ENCODE data around the gene HAGH. TPM values are rescaled to one million over a fixed set of nuclear protein-coding genes. Genes with fewer than 3 reads are reported as not detected.

Gene HAGH
- total RNA-seq, 5 donors from 2014 or later (not counting 1 experiment from before 2014, with no cell fraction given) = 37.6 to 102 (median 70.7) TPM

DNA sequence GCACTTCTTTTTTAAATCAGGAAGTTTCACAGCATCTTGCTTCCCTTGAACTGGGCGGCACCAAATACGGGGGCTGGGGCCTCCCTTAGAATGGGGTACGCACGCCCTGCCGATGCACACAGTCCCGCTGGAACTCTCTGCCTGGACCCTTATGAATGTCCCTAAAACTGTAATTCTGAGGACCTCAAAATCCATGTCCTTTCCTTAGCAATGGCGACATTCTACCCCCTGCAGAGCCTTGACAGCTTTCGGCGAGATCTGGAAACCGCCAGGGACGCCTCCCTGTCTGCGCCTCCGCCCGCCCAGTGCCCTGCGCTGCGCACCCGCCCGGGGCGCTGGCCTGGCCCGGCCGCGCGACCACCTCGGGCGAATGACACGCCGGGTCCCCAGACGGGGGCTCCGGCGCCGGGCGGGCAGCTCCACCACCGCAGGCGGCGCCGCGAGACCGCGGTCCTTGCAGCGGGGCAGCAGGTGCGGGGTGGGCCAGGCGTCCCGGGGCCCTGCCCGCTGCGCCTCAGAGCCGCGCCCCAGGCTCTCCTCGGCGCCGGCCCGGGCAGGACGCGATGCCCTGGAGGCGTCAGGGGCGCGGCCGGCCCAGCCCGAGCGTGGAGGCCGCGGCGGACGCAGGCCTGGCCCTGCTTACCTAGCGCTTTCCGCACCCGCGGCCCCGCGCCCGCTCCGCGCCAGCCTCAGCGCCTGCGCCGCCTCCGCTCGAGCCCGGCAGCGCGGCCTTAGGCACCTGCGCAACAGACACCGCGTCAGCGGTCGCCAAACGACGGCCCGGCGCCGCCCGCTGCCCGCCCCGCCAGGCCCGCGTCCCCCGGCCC lies 548 bp downstream of the HAGH start:
- Histone ChIP-seq H3K4me3 (ENCODE audit: control insufficient read depth in 1 of 2, extremely low read depth in 1 of 2, low read length in 1 of 2) (peak overlapping the region; percentile 35 to 87), H3K27me3 (replicated peaks in 1 of 2; ENCODE audit: control insufficient read depth in 2 of 2, extremely low read depth in 1 of 2, insufficient read depth in 2 of 2, low read length in 1 of 2) (no peaks in the 10 kb centered on the region), H3K4me1 (ENCODE audit: control insufficient read depth in 1 of 2, extremely low read depth in 1 of 2, insufficient read depth in 2 of 2, low read length in 2 of 2) (peaks cover 10 to 55% of the 10 kb centered on the region in 2 experiments), H3K36me3 (ENCODE audit: control insufficient read depth in 2 of 2, extremely low read depth in 1 of 2, insufficient read depth in 1 of 2, low read length in 1 of 2) (peaks cover 13 to 18% of the 10 kb centered on the region in 2 donors), H3K9me3 (no peaks in the 10 kb centered on the region), H3K27ac (ENCODE audit: low read length) (peak overlapping the region; percentile 55)
- H3K36me3 Mint-ChIP-seq = no peaks in the 10 kb centered on the region
- WGBS (ENCODE audit: insufficient coverage) = under 1% methylated on average over 96 of the region's 96 CpGs
- H3K9me3 Mint-ChIP-seq = no peaks in the 10 kb centered on the region
- peak overlapping the region; percentile 81 to 90 (median 85) for H3K4me3 Mint-ChIP-seq
- peaks cover 32 to 55% (median 46%) of the 10 kb centered on the region in 3 donors for H3K4me1 Mint-ChIP-seq
- CTCF ChIA-PET = interaction anchor here in 1 of 2 donors (1.5 kb wide), 1 partner anchor 44 kb away, joined by 6 read pairs; the partner anchor contains the start of genes NUBP2 and SPSB3
- DNase-seq (peak in 33 of 35 experiments; percentile 15 to 89 (median 65)), ATAC-seq (replicated peaks in 1 of 4) (peak; percentile 78 to 79 (median 79))
- POLR2A ChIA-PET = interaction anchor here in 1 of 2 donors (0.7 kb wide), 1 partner anchor 1032 kb away, joined by 3 read pairs; no protein-coding TSS in a partner anchor
- H3K27ac Mint-ChIP-seq = peak overlapping the region; percentile 87 to 90
- H3K27me3 Mint-ChIP-seq = no peaks in the 10 kb centered on the region

DNA sequence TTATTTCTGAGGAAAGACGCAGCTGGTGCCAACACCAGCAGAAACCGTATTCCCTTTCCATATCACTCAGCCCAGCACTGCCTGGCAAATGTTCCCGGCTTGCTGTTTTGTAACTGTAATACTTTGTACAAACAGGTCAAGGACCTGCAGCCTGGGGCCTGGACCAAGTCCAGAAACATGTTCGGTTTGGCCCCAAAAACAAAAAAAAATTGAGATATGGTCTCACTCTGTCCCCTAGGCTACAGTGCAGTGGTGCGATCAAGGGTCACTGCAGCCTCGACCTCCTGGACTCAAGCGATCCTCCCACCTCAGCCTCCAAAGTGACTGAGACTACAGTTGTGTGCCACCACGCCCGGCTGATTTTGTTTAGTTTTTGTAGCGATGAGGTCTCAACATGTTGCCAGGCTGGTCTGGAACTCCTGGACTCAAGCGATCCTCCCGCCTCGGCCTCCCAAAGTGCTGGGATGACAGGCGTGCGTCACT lies 1.2 kb downstream of the HAGH start:
- H3K36me3 ChIP-seq (ENCODE audit: control insufficient read depth in 2 of 2, extremely low read depth in 1 of 2, insufficient read depth in 1 of 2, low read length in 1 of 2) = peaks cover 19 to 24% of the 10 kb centered on the region in 2 donors
- peak overlapping the region; percentile 35 to 51 for H3K4me3 ChIP-seq (ENCODE audit: control insufficient read depth in 1 of 2, extremely low read depth in 1 of 2, low read length in 1 of 2)
- H3K27ac ChIP-seq (ENCODE audit: low read length) = peak overlapping the region; percentile 55
- ATAC-seq (replicated peaks in 1 of 4) = no peak
- CTCF ChIA-PET = no interaction called here
- H3K4me1 ChIP-seq (ENCODE audit: control insufficient read depth in 1 of 2, extremely low read depth in 1 of 2, insufficient read depth in 2 of 2, low read length in 2 of 2) = peaks cover 10 to 57% of the 10 kb centered on the region in 2 experiments
- H3K4me3 Mint-ChIP-seq = peak overlapping the region; percentile 77 to 85 (median 81)
- no peak for DNase-seq
- H3K27ac Mint-ChIP-seq = peak overlapping the region; percentile 87 to 90
- no peaks in the 10 kb centered on the region for H3K9me3 ChIP-seq
- no peaks in the 10 kb centered on the region for H3K9me3 Mint-ChIP-seq
- H3K27me3 ChIP-seq (replicated peaks in 1 of 2; ENCODE audit: control insufficient read depth in 2 of 2, extremely low read depth in 1 of 2, insufficient read depth in 2 of 2, low read length in 1 of 2) = no peaks in the 10 kb centered on the region
- H3K27me3 Mint-ChIP-seq = no peaks in the 10 kb centered on the region
- 67% methylated on average over 12 of the region's 15 CpGs for WGBS (ENCODE audit: insufficient coverage)
- peaks cover 28 to 50% (median 46%) of the 10 kb centered on the region in 3 donors for H3K4me1 Mint-ChIP-seq
- no peaks in the 10 kb centered on the region for H3K36me3 Mint-ChIP-seq
- POLR2A ChIA-PET = no interaction called here

DNA sequence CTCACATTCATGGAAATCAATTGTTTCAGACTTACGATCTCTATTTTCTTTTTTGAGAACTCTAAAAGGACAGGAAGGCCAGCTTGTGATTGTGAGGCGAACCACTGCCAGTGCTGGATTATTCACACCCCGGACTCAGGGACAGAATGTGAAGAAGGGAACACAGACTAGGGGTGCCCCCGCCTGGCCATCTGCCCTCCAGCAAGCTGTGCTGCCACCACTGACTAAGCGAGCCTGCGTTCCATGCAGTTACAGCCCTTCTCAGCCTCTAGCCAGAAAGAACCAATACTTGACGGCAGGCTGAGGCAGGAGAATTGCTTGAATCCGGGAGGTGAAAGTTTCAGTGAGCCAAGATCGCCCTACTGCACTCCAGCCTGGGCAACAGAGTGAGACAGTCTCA lies 2.8 kb downstream of the HAGH start:
- ChIA-PET POLR2A (no interaction called here), CTCF (interaction anchor here in 1 of 2 donors (1.0 kb wide), 1 partner anchor 9 kb away, joined by 5 read pairs; no protein-coding TSS in a partner anchor)
- Mint-ChIP-seq H3K9me3 (no peaks in the 10 kb centered on the region), H3K27ac (peak overlapping the region in 1 of 2 donors; percentile 36), H3K36me3 (no peaks in the 10 kb centered on the region), H3K27me3 (no peaks in the 10 kb centered on the region), H3K4me3 (peak overlapping the region in 2 of 3 donors; percentile 77 to 81), H3K4me1 (peaks cover 16 to 37% (median 36%) of the 10 kb centered on the region in 3 donors)
- DNase-seq (no peak), ATAC-seq (replicated peaks in 1 of 4) (no peak)
- H3K4me1 ChIP-seq (ENCODE audit: control insufficient read depth in 1 of 2, extremely low read depth in 1 of 2, insufficient read depth in 2 of 2, low read length in 2 of 2) = peaks cover 10 to 54% of the 10 kb centered on the region in 2 experiments
- no peaks in the 10 kb centered on the region for H3K9me3 ChIP-seq
- no peaks in the 10 kb centered on the region for H3K27me3 ChIP-seq (replicated peaks in 1 of 2; ENCODE audit: control insufficient read depth in 2 of 2, extremely low read depth in 1 of 2, insufficient read depth in 2 of 2, low read length in 1 of 2)
- H3K27ac ChIP-seq (ENCODE audit: low read length) = no peak overlapping the region
- H3K36me3 ChIP-seq (ENCODE audit: control insufficient read depth in 2 of 2, extremely low read depth in 1 of 2, insufficient read depth in 1 of 2, low read length in 1 of 2) = peaks cover 31 to 40% of the 10 kb centered on the region in 2 donors
- no peak overlapping the region for H3K4me3 ChIP-seq (ENCODE audit: control insufficient read depth in 1 of 2, extremely low read depth in 1 of 2, low read length in 1 of 2)
- whole genome bisulfite sequencing (ENCODE audit: insufficient coverage) = 89% methylated on average over 7 of the region's 9 CpGs

DNA sequence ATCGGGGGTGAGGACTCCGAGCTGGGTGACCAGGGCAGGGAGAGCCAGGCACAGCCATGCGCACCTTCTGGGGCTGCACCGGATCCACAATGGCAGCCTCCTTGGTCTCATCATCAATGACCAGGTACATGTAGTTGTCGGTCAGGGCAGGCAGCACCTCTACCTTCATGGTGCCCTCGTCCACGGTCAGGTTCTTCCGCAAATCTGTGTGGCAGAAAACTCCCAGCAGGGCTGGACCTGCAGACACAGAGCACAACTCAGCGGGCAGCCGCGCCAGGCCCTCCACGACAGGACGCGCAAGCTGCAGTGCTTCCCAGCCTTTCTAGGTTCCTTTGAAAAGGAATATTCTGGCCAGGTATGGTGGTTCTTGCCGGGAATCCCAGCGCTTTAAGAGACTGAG lies 3.8 kb downstream of the HAGH start:
- Mint-ChIP-seq H3K4me1 (peaks cover 15 to 28% (median 28%) of the 10 kb centered on the region in 3 donors), H3K9me3 (no peaks in the 10 kb centered on the region), H3K36me3 (no peaks in the 10 kb centered on the region), H3K4me3 (no peak overlapping the region), H3K27me3 (no peaks in the 10 kb centered on the region), H3K27ac (no peak overlapping the region)
- no peak overlapping the region for H3K4me3 ChIP-seq (ENCODE audit: control insufficient read depth in 1 of 2, extremely low read depth in 1 of 2, low read length in 1 of 2)
- H3K27me3 ChIP-seq (replicated peaks in 1 of 2; ENCODE audit: control insufficient read depth in 2 of 2, extremely low read depth in 1 of 2, insufficient read depth in 2 of 2, low read length in 1 of 2) = no peaks in the 10 kb centered on the region
- CTCF ChIA-PET = interaction anchor here in 1 of 2 donors (0.6 to 1.0 kb wide), 3 partner anchors 8 to 660 kb away, joined by 4 to 5 read pairs (median 4); no protein-coding TSS in a partner anchor
- H3K36me3 ChIP-seq (ENCODE audit: control insufficient read depth in 2 of 2, extremely low read depth in 1 of 2, insufficient read depth in 1 of 2, low read length in 1 of 2) = peaks cover 31 to 49% of the 10 kb centered on the region in 2 donors
- peaks cover 7 to 50% of the 10 kb centered on the region in 2 experiments for H3K4me1 ChIP-seq (ENCODE audit: control insufficient read depth in 1 of 2, extremely low read depth in 1 of 2, insufficient read depth in 2 of 2, low read length in 2 of 2)
- H3K27ac ChIP-seq (ENCODE audit: low read length) = no peak overlapping the region
- ATAC-seq (replicated peaks in 1 of 4) (no peak), DNase-seq (no peak)
- POLR2A ChIA-PET = no interaction called here
- 96% methylated on average over 8 of the region's 16 CpGs for WGBS (ENCODE audit: insufficient coverage)
- no peaks in the 10 kb centered on the region for H3K9me3 ChIP-seq

DNA sequence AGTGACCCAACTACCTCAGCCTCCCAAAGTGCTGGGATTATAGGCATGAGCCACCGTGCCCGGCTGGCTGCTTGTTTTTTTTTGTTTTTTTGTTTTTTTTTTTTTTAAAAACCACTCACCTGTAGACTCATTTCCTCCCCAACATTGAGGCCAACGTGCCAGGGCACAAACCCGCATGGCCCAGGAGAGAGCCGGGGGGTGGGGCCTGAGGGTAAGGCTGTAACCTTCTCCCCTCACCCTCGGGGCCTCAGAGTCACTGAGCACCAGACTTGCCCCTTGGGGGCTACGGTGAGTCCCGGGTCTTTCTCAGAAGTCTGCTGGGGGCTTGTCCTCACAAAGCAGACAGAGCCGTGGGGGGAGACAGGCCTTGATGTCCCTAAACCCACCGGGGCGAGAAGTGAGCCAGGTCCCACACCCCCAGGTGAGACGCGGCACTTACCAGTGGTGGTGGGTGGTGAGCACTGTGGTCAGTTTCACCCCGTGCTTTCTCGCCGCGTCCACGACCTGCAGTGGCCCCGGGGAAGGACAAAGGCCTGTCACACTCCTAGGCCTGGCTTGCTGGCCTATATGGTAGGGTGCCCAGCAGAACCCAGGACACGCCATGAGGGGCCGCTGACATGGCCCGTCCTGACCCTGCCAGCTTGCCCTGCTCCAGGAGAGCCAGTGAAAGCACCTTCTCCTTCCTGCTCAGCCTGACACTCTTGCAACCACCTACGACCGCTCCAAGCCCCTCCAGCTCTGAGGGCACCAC lies 4.6 kb downstream of the HAGH start:
- no peaks in the 10 kb centered on the region for H3K9me3 Mint-ChIP-seq
- peaks cover 7 to 22% (median 21%) of the 10 kb centered on the region in 3 donors for H3K4me1 Mint-ChIP-seq
- DNase-seq (no peak), ATAC-seq (replicated peaks in 1 of 4) (no peak)
- peaks cover 31 to 57% of the 10 kb centered on the region in 2 donors for H3K36me3 ChIP-seq (ENCODE audit: control insufficient read depth in 2 of 2, extremely low read depth in 1 of 2, insufficient read depth in 1 of 2, low read length in 1 of 2)
- no peak overlapping the region for H3K27ac ChIP-seq (ENCODE audit: low read length)
- H3K27me3 ChIP-seq (replicated peaks in 1 of 2; ENCODE audit: control insufficient read depth in 2 of 2, extremely low read depth in 1 of 2, insufficient read depth in 2 of 2, low read length in 1 of 2) = no peaks in the 10 kb centered on the region
- H3K4me3 ChIP-seq (ENCODE audit: control insufficient read depth in 1 of 2, extremely low read depth in 1 of 2, low read length in 1 of 2) = no peak overlapping the region
- H3K9me3 ChIP-seq = no peaks in the 10 kb centered on the region
- no peak overlapping the region for H3K27ac Mint-ChIP-seq
- no peaks in the 10 kb centered on the region for H3K27me3 Mint-ChIP-seq
- CTCF ChIA-PET = no interaction called here
- H3K4me3 Mint-ChIP-seq = no peak overlapping the region
- POLR2A ChIA-PET = no interaction called here
- H3K36me3 Mint-ChIP-seq = no peaks in the 10 kb centered on the region
- H3K4me1 ChIP-seq (ENCODE audit: control insufficient read depth in 1 of 2, extremely low read depth in 1 of 2, insufficient read depth in 2 of 2, low read length in 2 of 2) = peaks cover 3 to 43% of the 10 kb centered on the region in 2 experiments
- WGBS (ENCODE audit: insufficient coverage) = 95% methylated on average over 16 of the region's 24 CpGs

DNA sequence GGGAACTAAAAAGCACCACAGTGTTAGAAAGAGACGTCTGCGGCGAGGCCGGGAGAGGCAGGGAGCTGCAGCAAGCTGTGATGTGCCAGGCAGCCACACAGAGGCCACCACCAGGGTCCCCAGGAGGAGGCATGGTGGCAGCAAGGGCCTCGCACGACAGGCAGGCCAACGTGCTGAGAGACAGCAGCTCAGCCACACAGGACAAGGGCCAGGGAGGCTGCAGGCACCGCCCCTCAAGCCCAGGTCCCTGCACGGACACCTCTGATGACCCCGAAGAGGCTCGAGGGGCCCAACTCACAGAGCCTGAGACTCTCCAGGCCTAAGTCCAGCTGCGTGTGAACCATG lies 5.7 kb downstream of the HAGH start:
- ChIA-PET POLR2A (no interaction called here), CTCF (no interaction called here)
- Histone ChIP-seq H3K27me3 (replicated peaks in 1 of 2; ENCODE audit: control insufficient read depth in 2 of 2, extremely low read depth in 1 of 2, insufficient read depth in 2 of 2, low read length in 1 of 2) (no peaks in the 10 kb centered on the region), H3K4me1 (ENCODE audit: control insufficient read depth in 1 of 2, extremely low read depth in 1 of 2, insufficient read depth in 2 of 2, low read length in 2 of 2) (peaks cover 3 to 43% of the 10 kb centered on the region in 2 experiments), H3K36me3 (ENCODE audit: control insufficient read depth in 2 of 2, extremely low read depth in 1 of 2, insufficient read depth in 1 of 2, low read length in 1 of 2) (peaks cover 40 to 66% of the 10 kb centered on the region in 2 donors), H3K4me3 (ENCODE audit: control insufficient read depth in 1 of 2, extremely low read depth in 1 of 2, low read length in 1 of 2) (no peak overlapping the region), H3K9me3 (no peaks in the 10 kb centered on the region), H3K27ac (ENCODE audit: low read length) (no peak overlapping the region)
- Mint-ChIP-seq H3K4me3 (no peak overlapping the region), H3K27ac (no peak overlapping the region), H3K27me3 (no peaks in the 10 kb centered on the region), H3K36me3 (no peaks in the 10 kb centered on the region), H3K4me1 (peaks cover 7 to 22% (median 20%) of the 10 kb centered on the region in 3 donors), H3K9me3 (no peaks in the 10 kb centered on the region)
- ATAC-seq (replicated peaks in 1 of 4) (no peak), DNase-seq (no peak)
- 89% methylated on average over 9 of the region's 12 CpGs for WGBS (ENCODE audit: insufficient coverage)

Data from T-cell (primary cell).